ENCODE results near the gene B3GNT7.

DNA sequence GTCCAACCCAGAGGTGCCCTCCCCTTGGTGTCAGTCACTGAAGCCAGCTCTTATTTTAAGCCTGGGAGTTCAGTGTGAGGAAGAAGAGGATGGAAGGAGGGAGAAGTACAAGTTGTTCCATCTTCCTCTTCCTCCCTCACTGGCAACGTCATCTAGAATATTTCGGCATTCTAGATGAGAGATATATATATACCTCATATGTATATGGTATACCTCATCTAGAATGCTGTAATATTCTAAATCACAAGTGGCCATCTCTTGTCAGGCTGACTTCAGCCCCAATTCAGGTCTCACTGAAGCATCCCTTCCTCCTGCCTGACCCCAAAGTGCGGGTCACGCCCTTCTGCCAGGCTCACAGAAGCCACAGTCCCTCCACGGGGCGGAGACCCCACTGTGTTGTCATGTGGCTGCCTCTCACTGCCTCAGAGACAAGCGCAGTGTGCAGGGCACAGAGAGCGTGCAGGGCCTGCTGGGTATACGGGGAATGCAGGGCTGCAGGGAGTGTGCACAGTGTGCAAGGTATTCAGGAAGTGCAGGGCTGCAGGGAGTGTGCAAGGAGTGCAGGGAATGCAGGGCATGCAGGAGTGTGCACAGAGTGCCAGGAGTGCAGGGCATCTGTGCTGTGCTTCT lies 32.8 kb upstream of the B3GNT7 start:
- no peak for TF ChIP-seq CTCF (conservative IDR thresholded peaks at IDR 0.05 in 1 of 2, IDR thresholded peaks at IDR 0.05 in 1 of 2; ENCODE audit: extremely low read depth in 1 of 2, insufficient read depth in 1 of 2, low read depth in 1 of 2, low read length in 2 of 2)
- no peak for TF ChIP-seq EZH2 (IDR thresholded peaks at IDR 0.05; ENCODE audit: borderline replicate concordance, low read length)

All from mammary epithelial cell (primary cell).